Measurements from ENCODE around the gene OTOGL. TPM values are rescaled to one million over a fixed set of nuclear protein-coding genes. Genes with fewer than 3 reads are reported as not detected.

The OTOGL gene
- total RNA-seq, 4 donors from 2014 or later, result 0.21 to 0.60 (median 0.44) TPM; not detected in 1

GRCh38 chr12:80195737-80196136, 96.4 kb downstream of the OTOGL start:
- Histone ChIP-seq H3K4me1 (peaks cover 0 to 7% (median 0%) of the 10 kb centered on the region in 4 donors), H3K36me3 (no peaks in the 10 kb centered on the region), H3K4me3 (no peak overlapping the region), H3K27me3 (no peaks in the 10 kb centered on the region), H3K27ac (no peak overlapping the region), H3K9me3 (no peaks in the 10 kb centered on the region)
- TF ChIP-seq, protein P1, sequence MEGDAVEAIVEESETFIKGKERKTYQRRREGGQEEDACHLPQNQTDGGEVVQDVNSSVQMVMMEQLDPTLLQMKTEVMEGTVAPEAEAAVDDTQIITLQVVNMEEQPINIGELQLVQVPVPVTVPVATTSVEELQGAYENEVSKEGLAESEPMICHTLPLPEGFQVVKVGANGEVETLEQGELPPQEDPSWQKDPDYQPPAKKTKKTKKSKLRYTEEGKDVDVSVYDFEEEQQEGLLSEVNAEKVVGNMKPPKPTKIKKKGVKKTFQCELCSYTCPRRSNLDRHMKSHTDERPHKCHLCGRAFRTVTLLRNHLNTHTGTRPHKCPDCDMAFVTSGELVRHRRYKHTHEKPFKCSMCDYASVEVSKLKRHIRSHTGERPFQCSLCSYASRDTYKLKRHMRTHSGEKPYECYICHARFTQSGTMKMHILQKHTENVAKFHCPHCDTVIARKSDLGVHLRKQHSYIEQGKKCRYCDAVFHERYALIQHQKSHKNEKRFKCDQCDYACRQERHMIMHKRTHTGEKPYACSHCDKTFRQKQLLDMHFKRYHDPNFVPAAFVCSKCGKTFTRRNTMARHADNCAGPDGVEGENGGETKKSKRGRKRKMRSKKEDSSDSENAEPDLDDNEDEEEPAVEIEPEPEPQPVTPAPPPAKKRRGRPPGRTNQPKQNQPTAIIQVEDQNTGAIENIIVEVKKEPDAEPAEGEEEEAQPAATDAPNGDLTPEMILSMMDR (IDR thresholded peaks at IDR 0.05), result no peak
- TF ChIP-seq EP300 (IDR thresholded peaks at IDR 0.05), result no peak
- TF ChIP-seq POLR2A (IDR thresholded peaks at IDR 0.05), result no peak
- WGBS, 2 donors, result 59% methylated on average over 2 of the region's 2 CpGs
- DNase-seq (ENCODE audit: low spot score in 2 of 2), result no peak

GRCh38 chr12:80196419-80196818, 97.1 kb downstream of the OTOGL start:
- no peaks in the 10 kb centered on the region for H3K36me3 ChIP-seq
- TF ChIP-seq, protein P1 (IDR thresholded peaks at IDR 0.05), result no peak
- TF ChIP-seq POLR2A (IDR thresholded peaks at IDR 0.05) (no peak), EP300 (IDR thresholded peaks at IDR 0.05) (no peak)
- WGBS, 2 donors, result 83 to 100% methylated on average over 2 of the region's 2 CpGs

GRCh38 chr12:80198782-80199337, 99.5 kb downstream of the OTOGL start:
- Histone ChIP-seq H3K4me3 (no peak overlapping the region), H3K27me3 (no peaks in the 10 kb centered on the region), H3K27ac (no peak overlapping the region), H3K36me3 (no peaks in the 10 kb centered on the region), H3K4me1 (peaks cover 0 to 7% (median 0%) of the 10 kb centered on the region in 4 donors), H3K9me3 (no peaks in the 10 kb centered on the region)
- TF ChIP-seq POLR2A (IDR thresholded peaks at IDR 0.05), result no peak
- DNase-seq (ENCODE audit: low spot score in 2 of 2), result no peak
- 96 to 97% methylated on average over 1 of the region's 1 CpG for WGBS, 2 donors

More at GRCh38 chr12:80196419-80196818, 97.1 kb downstream of the OTOGL start:
- Histone ChIP-seq H3K27me3 (no peaks in the 10 kb centered on the region), H3K4me3 (no peak overlapping the region), H3K4me1 (peaks cover 0 to 7% (median 0%) of the 10 kb centered on the region in 4 donors), H3K27ac (no peak overlapping the region), H3K9me3 (no peaks in the 10 kb centered on the region)
- no peak for DNase-seq (ENCODE audit: low spot score in 2 of 2)

DNA sequence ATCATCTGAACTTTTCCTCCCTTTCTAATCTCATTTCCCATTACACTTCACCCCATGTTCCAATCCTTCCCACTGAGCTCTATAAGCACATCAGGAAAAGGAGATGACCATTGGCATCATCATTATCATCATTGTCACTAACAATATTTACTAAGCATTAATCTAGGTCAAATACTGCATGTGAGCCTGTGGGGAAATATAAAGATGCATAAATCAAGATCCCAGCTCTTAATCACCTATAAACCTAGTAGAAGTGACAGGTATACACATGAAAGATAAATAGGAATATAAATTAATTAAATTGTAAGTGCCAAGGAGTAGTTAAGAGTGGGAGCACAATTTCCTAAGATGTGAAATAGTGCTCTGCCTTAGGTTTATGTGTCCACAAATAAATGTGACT, 100.6 kb downstream of the OTOGL start:
- peaks cover 0 to 7% (median 0%) of the 10 kb centered on the region in 4 donors for H3K4me1 ChIP-seq
- DNase-seq (ENCODE audit: low spot score in 2 of 2), result no peak
- TF ChIP-seq, protein P1 (IDR thresholded peaks at IDR 0.05), result no peak
- TF ChIP-seq POLR2A (IDR thresholded peaks at IDR 0.05), result no peak
- TF ChIP-seq EP300 (IDR thresholded peaks at IDR 0.05), result no peak
- no peaks in the 10 kb centered on the region for H3K36me3 ChIP-seq
- H3K27me3 ChIP-seq, result no peaks in the 10 kb centered on the region
- H3K4me3 ChIP-seq, result no peak overlapping the region
- H3K9me3 ChIP-seq, result no peaks in the 10 kb centered on the region
- H3K27ac ChIP-seq, result no peak overlapping the region

- Histone ChIP-seq H3K27ac (no peak overlapping the region), H3K4me1 (peaks cover 0 to 2% (median 0%) of the 10 kb centered on the region in 4 donors), H3K27me3 (no peaks in the 10 kb centered on the region), H3K9me3 (no peaks in the 10 kb centered on the region), H3K36me3 (no peaks in the 10 kb centered on the region), H3K4me3 (no peak overlapping the region)
- 71 to 86% methylated on average over 1 of the region's 1 CpG for WGBS, 2 donors
- DNase-seq (ENCODE audit: low spot score in 2 of 2), result no peak
- TF ChIP-seq, protein P1 (IDR thresholded peaks at IDR 0.05), result no peak
- TF ChIP-seq POLR2A (IDR thresholded peaks at IDR 0.05), result no peak
- TF ChIP-seq EP300 (IDR thresholded peaks at IDR 0.05), result no peak
Observed at GRCh38 chr12:80200414-80200813, 101.1 kb downstream of the OTOGL start.

All from tibial nerve (tissue), 4 donors.